Measurements from ENCODE around the gene OR9A4.
"Not testable (repeated sequence)": the region's sequence is repeated elsewhere in the genome, so short reads cannot be mapped to it uniquely, and the experiment has no call there.

GRCh38 chr7:141899366-141899765 is 16.8 kb upstream of the OR9A4 start:
- TF ChIP-seq CTCF, POLR2A (IDR thresholded peaks at IDR 0.05): not testable (repeated sequence)
